GM12878 (cell line): ENCODE measurements around the gene HMGN4. TPM values are rescaled to one million over a fixed set of nuclear protein-coding genes. Genes with fewer than 3 reads are reported as not detected.

Source experiments
- ASH2L ChIP-seq: fragments of 300-600, 200-600 bp; sonication (generic); IDR thresholded peaks from 2 replicates; pipeline ENCODE4 v1.6.1; 2017; ENCODE audit warnings: low read depth, mild to moderate bottlenecking, borderline replicate concordance
- BRCA1 ChIP-seq: IDR thresholded peaks from 2 replicates; pipeline ENCODE4 v1.6.1; 2011; ENCODE audit warnings: low read depth, low read length, improper control_type of control experiment
- CBFB ChIP-seq: IDR thresholded peaks from 2 replicates; pipeline ENCODE4 v1.6.1; 2016; ENCODE audit warnings: antibody characterized with exemption, low read depth
- CHD4 ChIP-seq: fragments of 200-600 bp; sonication (generic); IDR thresholded peaks from 2 replicates; pipeline ENCODE4 v1.6.1; 2016; ENCODE audit warnings: mild to moderate bottlenecking
- EZH2 ChIP-seq: IDR thresholded peaks from 2 replicates; pipeline ENCODE4 v1.6.1; 2012; ENCODE audit warnings: low read depth, mild to moderate bottlenecking, control low read depth, inconsistent platforms, low read length, borderline replicate concordance; ENCODE audit not compliant: control insufficient read depth
- FOXK2 ChIP-seq: fragments of 450-650 bp; IDR thresholded peaks from 2 replicates; pipeline ENCODE4 v1.6.1; 2017; ENCODE audit warnings: mild to moderate bottlenecking, moderate library complexity
- FOXM1 ChIP-seq: IDR thresholded peaks from 2 replicates; pipeline ENCODE4 v1.6.1; 2012; ENCODE audit warnings: low read depth, mild to moderate bottlenecking, inconsistent platforms, low read length, moderate library complexity
- MTA3 ChIP-seq: IDR thresholded peaks from 2 replicates; pipeline ENCODE4 v1.6.1; 2012; ENCODE audit warnings: low read length, inconsistent platforms, borderline replicate concordance
- MYB ChIP-seq: fragments of 150-350 bp; IDR thresholded peaks from 2 replicates; pipeline ENCODE4 v1.6.1; 2014; ENCODE audit warnings: mild to moderate bottlenecking, low read depth, low read length, borderline replicate concordance
- NFIC ChIP-seq: IDR thresholded peaks from 2 replicates; pipeline ENCODE4 v1.6.1; 2012; ENCODE audit warnings: low read depth, mild to moderate bottlenecking, inconsistent platforms, low read length, moderate library complexity
- RBBP5 ChIP-seq: fragments of 200-600 bp; sonication (generic); conservative IDR thresholded peaks from 2 replicates; pipeline ENCODE4 v1.6.1; 2016
- RUNX3 ChIP-seq: IDR thresholded peaks from 2 replicates; pipeline ENCODE4 v1.6.1; 2012; ENCODE audit warnings: low read length, inconsistent platforms
- STAT1 ChIP-seq: fragments of 450-650 bp; conservative IDR thresholded peaks from 2 replicates; pipeline ENCODE4 v1.6.1; 2014; ENCODE audit warnings: antibody characterized with exemption, mild to moderate bottlenecking
- YBX1 ChIP-seq: fragments of 450-650 bp; IDR thresholded peaks from 2 replicates; pipeline ENCODE4 v1.6.1; 2016; ENCODE audit warnings: antibody characterized with exemption
- ZSCAN29 ChIP-seq: fragments of 450-650 bp; IDR thresholded peaks from 2 replicates; pipeline ENCODE4 v1.6.1; 2017; ENCODE audit warnings: mild to moderate bottlenecking, moderate library complexity
- polyA plus RNA-seq, 11 experiments: library from polyadenylated mRNA; depleted of rRNA in 4 of 11; unstranded in 6 of 11; stranded (reverse) in 5 of 11; fragments of >200 nt; fragmentation: Nextera tagmentation in 4 of 11; fragmentation: Illumina TruSeq in 1 of 11; extraction: Ambion mirVana in 4 of 11; extraction: Trizol in 1 of 11; gene quantifications; 1 replicate in 1 of 11; 2 replicates in 10 of 11; pipeline versions ENCODE4 v1.2.1 to v1.2.3, GENCODE V29; 2011 to 2016; ENCODE audit warnings: inconsistent platforms in 2 of 11, missing spikeins in 2 of 11, low read depth in 1 of 11
- total RNA-seq, 4 experiments: library from RNA; depleted of rRNA in 3 of 4; stranded (reverse); fragments of >200 nt in 3 of 4; fragmentation: Illumina TruSeq in 1 of 4; extraction: Trizol in 1 of 4; gene quantifications; 2 replicates each; pipeline versions ENCODE4 v1.2.1 to v1.2.3, GENCODE V29; 2013 to 2021
- TF ChIP-seq, protein P1 (sequence below): fragments of 450-650 bp; IDR thresholded peaks from 2 replicates; pipeline ENCODE4 v1.6.1; 2017; ENCODE audit warnings: borderline replicate concordance
- TF ChIP-seq, protein P2 (sequence below): fragments of 450-650 bp; IDR thresholded peaks from 2 replicates; pipeline ENCODE4 v1.6.1; 2016; ENCODE audit warnings: mild to moderate bottlenecking, moderate library complexity, borderline replicate concordance
- TF ChIP-seq, protein P3 (sequence below): fragments of 150-350 bp; IDR thresholded peaks from 2 replicates; pipeline ENCODE4 v1.6.1; 2016; ENCODE audit warnings: low read depth, low read length
- TF ChIP-seq, protein P4 (sequence below): fragments of 450-650 bp; IDR thresholded peaks from 2 replicates; pipeline ENCODE4 v1.6.1; 2017; ENCODE audit warnings: mild to moderate bottlenecking, low read depth, inconsistent platforms; ENCODE audit not compliant: poor library complexity, severe bottlenecking

The HMGN4 gene
- total and polyA plus RNA-seq, 10 of the 15 experiments (the other 5 are each of a cell fraction or from before 2014, with no cell fraction given): 26.7 to 99.1 (median 76.7) TPM

DNA sequence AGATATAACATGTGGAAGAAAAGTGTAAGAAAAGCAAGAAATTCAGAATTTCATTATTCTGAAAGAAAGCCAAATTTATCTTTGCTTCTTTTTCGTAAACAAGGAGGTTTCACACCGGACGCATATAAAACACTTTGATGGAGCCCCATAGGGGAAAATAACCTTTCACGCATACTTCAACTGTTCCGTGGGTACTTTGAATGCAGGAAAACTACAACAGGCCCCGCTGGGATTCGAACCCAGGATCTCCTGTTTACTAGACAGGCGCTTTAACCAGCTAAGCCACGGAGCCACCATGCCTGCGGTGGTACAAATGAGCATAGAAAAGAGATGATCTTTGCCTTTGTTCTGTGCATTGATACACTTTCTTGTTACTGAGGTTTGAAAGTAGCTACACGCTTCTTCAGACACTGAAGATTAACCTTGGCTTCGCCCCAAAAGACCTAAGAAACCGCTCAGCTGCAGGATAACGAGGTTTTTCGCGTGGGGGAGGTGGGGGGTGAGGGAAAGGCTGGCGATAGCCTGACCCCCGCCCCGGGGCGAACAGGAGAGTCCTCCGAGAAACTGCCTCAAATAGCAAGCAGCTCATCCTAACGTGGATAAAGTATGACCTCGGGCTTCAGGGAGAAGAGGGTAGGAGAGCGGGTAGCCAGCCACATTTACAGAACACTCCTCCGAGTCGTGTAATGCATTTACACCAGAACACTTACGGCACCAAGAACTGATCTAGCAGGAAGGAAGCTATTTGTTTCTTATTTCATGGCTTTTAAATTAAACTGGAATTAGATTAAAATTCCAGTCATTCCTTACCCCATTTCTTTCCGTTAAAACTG lies 5.3 kb upstream of the HMGN4 start (continued):
- TF ChIP-seq, protein P1, sequence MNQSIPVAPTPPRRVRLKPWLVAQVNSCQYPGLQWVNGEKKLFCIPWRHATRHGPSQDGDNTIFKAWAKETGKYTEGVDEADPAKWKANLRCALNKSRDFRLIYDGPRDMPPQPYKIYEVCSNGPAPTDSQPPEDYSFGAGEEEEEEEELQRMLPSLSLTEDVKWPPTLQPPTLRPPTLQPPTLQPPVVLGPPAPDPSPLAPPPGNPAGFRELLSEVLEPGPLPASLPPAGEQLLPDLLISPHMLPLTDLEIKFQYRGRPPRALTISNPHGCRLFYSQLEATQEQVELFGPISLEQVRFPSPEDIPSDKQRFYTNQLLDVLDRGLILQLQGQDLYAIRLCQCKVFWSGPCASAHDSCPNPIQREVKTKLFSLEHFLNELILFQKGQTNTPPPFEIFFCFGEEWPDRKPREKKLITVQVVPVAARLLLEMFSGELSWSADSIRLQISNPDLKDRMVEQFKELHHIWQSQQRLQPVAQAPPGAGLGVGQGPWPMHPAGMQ: no peak
- peak; percentile 99 for TF ChIP-seq ZSCAN29
- TF ChIP-seq ASH2L: peak; percentile 85; the same call in 1 of the 2 replicates
- TF ChIP-seq RBBP5: 0 out of 2 replicates have a peak, but pooled peaks have one; percentile 52
- TF ChIP-seq NFIC: peak; percentile 74; the same call in 1 of the 2 replicates
- no peak for TF ChIP-seq EZH2
- TF ChIP-seq MYB: no peak
- no peak for TF ChIP-seq YBX1
- TF ChIP-seq RUNX3: peak; percentile 89
- peak; percentile 84 for TF ChIP-seq FOXK2
- TF ChIP-seq, protein P2, sequence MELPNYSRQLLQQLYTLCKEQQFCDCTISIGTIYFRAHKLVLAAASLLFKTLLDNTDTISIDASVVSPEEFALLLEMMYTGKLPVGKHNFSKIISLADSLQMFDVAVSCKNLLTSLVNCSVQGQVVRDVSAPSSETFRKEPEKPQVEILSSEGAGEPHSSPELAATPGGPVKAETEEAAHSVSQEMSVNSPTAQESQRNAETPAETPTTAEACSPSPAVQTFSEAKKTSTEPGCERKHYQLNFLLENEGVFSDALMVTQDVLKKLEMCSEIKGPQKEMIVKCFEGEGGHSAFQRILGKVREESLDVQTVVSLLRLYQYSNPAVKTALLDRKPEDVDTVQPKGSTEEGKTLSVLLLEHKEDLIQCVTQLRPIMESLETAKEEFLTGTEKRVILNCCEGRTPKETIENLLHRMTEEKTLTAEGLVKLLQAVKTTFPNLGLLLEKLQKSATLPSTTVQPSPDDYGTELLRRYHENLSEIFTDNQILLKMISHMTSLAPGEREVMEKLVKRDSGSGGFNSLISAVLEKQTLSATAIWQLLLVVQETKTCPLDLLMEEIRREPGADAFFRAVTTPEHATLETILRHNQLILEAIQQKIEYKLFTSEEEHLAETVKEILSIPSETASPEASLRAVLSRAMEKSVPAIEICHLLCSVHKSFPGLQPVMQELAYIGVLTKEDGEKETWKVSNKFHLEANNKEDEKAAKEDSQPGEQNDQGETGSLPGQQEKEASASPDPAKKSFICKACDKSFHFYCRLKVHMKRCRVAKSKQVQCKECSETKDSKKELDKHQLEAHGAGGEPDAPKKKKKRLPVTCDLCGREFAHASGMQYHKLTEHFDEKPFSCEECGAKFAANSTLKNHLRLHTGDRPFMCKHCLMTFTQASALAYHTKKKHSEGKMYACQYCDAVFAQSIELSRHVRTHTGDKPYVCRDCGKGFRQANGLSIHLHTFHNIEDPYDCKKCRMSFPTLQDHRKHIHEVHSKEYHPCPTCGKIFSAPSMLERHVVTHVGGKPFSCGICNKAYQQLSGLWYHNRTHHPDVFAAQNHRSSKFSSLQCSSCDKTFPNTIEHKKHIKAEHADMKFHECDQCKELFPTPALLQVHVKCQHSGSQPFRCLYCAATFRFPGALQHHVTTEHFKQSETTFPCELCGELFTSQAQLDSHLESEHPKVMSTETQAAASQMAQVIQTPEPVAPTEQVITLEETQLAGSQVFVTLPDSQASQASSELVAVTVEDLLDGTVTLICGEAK: peak; percentile 82
- TF ChIP-seq MTA3: peak; percentile 49; the same call in 1 of the 2 replicates
- TF ChIP-seq STAT1: peak; percentile 80; the same call in 1 of the 2 replicates
- peak; percentile 37; the same call in 1 of the 2 replicates for TF ChIP-seq FOXM1
- TF ChIP-seq CHD4: no peak
- TF ChIP-seq CBFB: peak; percentile 73
- TF ChIP-seq, protein P3, sequence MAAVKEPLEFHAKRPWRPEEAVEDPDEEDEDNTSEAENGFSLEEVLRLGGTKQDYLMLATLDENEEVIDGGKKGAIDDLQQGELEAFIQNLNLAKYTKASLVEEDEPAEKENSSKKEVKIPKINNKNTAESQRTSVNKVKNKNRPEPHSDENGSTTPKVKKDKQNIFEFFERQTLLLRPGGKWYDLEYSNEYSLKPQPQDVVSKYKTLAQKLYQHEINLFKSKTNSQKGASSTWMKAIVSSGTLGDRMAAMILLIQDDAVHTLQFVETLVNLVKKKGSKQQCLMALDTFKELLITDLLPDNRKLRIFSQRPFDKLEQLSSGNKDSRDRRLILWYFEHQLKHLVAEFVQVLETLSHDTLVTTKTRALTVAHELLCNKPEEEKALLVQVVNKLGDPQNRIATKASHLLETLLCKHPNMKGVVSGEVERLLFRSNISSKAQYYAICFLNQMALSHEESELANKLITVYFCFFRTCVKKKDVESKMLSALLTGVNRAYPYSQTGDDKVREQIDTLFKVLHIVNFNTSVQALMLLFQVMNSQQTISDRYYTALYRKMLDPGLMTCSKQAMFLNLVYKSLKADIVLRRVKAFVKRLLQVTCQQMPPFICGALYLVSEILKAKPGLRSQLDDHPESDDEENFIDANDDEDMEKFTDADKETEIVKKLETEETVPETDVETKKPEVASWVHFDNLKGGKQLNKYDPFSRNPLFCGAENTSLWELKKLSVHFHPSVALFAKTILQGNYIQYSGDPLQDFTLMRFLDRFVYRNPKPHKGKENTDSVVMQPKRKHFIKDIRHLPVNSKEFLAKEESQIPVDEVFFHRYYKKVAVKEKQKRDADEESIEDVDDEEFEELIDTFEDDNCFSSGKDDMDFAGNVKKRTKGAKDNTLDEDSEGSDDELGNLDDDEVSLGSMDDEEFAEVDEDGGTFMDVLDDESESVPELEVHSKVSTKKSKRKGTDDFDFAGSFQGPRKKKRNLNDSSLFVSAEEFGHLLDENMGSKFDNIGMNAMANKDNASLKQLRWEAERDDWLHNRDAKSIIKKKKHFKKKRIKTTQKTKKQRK: no peak
- TF ChIP-seq, protein P4, sequence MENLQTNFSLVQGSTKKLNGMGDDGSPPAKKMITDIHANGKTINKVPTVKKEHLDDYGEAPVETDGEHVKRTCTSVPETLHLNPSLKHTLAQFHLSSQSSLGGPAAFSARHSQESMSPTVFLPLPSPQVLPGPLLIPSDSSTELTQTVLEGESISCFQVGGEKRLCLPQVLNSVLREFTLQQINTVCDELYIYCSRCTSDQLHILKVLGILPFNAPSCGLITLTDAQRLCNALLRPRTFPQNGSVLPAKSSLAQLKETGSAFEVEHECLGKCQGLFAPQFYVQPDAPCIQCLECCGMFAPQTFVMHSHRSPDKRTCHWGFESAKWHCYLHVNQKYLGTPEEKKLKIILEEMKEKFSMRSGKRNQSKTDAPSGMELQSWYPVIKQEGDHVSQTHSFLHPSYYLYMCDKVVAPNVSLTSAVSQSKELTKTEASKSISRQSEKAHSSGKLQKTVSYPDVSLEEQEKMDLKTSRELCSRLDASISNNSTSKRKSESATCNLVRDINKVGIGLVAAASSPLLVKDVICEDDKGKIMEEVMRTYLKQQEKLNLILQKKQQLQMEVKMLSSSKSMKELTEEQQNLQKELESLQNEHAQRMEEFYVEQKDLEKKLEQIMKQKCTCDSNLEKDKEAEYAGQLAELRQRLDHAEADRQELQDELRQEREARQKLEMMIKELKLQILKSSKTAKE: peak; percentile 94
- TF ChIP-seq BRCA1: no peak
